Tibial artery (tissue), 4 donors: ENCODE results near the gene DPM3.

Experiments used
- DNase-seq, 2 donors: peaks; one replicate each; pipeline ENCODE4 v3.0.0-alpha.2; 2019
- H3K27ac ChIP-seq, 2 donors: fragments of 200-600 bp; sonication (generic) in 1 of 2; 1 replicate in 1 of 2; 2 replicates in 1 of 2; pipeline ENCODE4 v1.5.1; 2018 to 2019; ENCODE audit warnings: mild to moderate bottlenecking in 1 of 2
- H3K27me3 ChIP-seq, 2 donors: fragments of 200-600 bp; sonication (generic) in 1 of 2; one replicate each; pipeline versions ENCODE4 v1.5.1 to v1.6.0; 2016 to 2019
- H3K36me3 ChIP-seq, 3 donors: fragments of 200-600 bp; sonication (generic) in 2 of 3; one replicate each; pipeline ENCODE4 v1.5.1; 2016 to 2019; ENCODE audit warnings: mild to moderate bottlenecking in 2 of 3
- H3K4me1 ChIP-seq, 4 donors: fragments of 200-600 bp; sonication (generic) in 2 of 4; 1 replicate in 3 of 4; 2 replicates in 1 of 4; pipeline ENCODE4 v1.5.1; 2016 to 2019
- H3K4me3 ChIP-seq, 2 donors: fragments of 200-600 bp; sonication (generic) in 1 of 2; 1 replicate in 1 of 2; 2 replicates in 1 of 2; pipeline ENCODE4 v1.5.1; 2018 to 2019; ENCODE audit warnings: mild to moderate bottlenecking in 2 of 2
- H3K9me3 ChIP-seq, 3 donors: fragments of 200-600 bp; sonication (generic) in 1 of 3; one replicate each; pipeline ENCODE4 v1.5.1; 2016 to 2019
- intact Hi-C: fragments of 100-400 bp; cut with DNase I; formaldehyde crosslinking; loops from one replicate; pipeline ENCODE4 v1.15.0; 2023; ENCODE audit warnings: low total_unique reads
- TF ChIP-seq, protein P1 (sequence below), 2 experiments: fragments of 200-600 bp in 1 of 2; fragments of 450-650 bp in 1 of 2; IDR thresholded peaks; one replicate each; pipeline ENCODE4 v1.5.1; 2017 to 2019; ENCODE audit warnings: antibody characterized with exemption in 2 of 2, mild to moderate bottlenecking in 1 of 2, moderate library complexity in 1 of 2

The DPM3 gene

DNA sequence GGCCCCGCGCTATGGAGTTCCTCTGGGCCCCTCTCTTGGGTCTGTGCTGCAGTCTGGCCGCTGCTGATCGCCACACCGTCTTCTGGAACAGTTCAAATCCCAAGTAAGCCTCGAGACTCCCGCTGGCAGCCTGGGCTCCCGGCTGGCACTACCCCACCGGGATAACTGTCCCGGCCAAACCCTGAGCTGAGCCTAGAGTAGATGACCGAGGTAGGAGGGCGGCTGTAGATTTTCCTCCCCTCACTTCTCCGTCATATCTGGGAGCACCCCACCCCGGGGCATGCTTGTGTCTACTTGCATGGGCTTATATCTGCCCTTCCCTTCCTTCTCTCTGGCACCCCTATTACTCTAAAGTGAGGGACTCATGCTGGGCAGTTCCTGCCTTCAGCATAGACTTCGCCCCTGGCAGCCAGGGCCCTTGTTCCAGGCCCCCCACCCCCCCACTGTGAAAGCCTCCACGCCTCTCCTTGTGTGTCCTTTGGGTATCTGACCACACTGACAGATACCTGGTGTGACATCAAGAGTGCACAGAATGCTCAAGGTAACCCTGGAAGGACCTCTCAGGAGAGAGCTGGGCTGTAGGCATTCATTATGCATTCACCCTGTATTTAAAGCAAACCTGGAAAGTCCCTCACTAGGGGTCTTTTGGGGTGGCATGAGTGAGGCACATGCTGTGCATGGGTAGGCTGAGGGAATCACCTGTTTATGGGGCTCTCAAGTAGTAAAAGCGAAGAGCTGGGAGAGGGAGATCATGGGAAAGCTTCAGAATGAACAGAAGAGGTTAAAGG lies 12.2 kb downstream of the DPM3 start:
- Histone ChIP-seq H3K9me3 (no peaks in the 10 kb centered on the region), H3K27me3 (peaks cover 0 to 43% of the 10 kb centered on the region in 2 donors), H3K36me3 (peaks cover 0 to 21% (median 0%) of the 10 kb centered on the region in 3 donors), H3K4me1 (peaks cover 0 to 39% (median 28%) of the 10 kb centered on the region in 4 donors), H3K4me3 (peak overlapping the region; percentile 55 to 59), H3K27ac (peak overlapping the region; percentile 41 to 62)
- no peak for DNase-seq
- intact Hi-C loops = loop anchor here (5.0 kb wide), 1 partner anchor 36 kb away; no protein-coding TSS in a partner anchor
- TF ChIP-seq, protein P1, sequence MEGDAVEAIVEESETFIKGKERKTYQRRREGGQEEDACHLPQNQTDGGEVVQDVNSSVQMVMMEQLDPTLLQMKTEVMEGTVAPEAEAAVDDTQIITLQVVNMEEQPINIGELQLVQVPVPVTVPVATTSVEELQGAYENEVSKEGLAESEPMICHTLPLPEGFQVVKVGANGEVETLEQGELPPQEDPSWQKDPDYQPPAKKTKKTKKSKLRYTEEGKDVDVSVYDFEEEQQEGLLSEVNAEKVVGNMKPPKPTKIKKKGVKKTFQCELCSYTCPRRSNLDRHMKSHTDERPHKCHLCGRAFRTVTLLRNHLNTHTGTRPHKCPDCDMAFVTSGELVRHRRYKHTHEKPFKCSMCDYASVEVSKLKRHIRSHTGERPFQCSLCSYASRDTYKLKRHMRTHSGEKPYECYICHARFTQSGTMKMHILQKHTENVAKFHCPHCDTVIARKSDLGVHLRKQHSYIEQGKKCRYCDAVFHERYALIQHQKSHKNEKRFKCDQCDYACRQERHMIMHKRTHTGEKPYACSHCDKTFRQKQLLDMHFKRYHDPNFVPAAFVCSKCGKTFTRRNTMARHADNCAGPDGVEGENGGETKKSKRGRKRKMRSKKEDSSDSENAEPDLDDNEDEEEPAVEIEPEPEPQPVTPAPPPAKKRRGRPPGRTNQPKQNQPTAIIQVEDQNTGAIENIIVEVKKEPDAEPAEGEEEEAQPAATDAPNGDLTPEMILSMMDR (IDR thresholded peaks at IDR 0.05) = no peak

DNA sequence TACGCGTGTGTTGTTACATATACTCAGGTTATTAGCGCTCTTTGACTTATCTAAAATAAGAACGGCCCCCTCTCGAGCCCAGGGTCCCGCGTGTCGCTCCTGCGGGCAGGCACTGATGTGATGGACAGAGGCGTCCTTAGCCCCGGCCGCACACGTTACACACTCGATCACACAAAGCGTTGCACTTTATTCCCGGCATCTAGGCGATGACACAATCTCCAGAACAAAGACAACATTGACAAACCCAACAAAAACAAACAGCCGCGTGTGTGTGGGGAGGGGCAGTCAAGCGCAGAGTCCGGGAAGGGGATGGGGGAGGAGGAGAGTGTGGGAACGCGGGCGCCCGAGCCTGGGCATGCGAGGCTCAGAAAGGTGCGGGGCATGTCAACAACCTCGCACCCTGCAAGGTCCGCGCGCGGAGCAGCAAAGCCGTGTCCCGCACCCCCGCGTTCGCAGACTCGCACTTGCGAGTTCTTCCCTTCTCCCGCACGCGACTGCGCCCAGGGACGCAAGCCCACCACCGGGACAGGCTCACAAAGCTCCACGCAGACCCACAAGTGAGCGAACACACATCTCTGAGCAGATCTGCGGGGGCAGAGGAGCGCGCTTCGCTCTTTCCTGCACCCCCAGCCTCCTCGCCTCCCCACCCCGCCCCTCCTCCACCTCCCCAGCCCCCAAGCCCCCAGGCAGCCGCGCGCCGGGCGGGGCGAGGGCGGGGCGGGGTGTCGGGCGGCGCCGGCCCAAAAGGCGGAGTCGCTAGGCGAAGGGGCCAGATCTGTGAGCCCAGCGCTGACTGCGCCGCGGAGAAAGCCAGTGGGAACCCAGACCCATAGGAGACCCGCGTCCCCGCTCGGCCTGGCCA lies 13.0 kb downstream of the DPM3 start, which contains the start of gene EFNA1:
Gene EFNA1, plus strand, starts transcription at position 772 of the 862 bp plus-strand sequence. CDS start 102 bp downstream, outside the sequence.
- Histone ChIP-seq H3K27ac (peak within 1 kb of the TSS; percentile 41 to 62), H3K36me3 (peaks cover 0 to 12% (median 0%) of the 10 kb centered on the region in 3 donors), H3K4me1 (peaks cover 0 to 39% (median 28%) of the 10 kb centered on the region in 4 donors), H3K27me3 (peaks cover 0 to 43% of the 10 kb centered on the region in 2 donors), H3K9me3 (no peaks in the 10 kb centered on the region), H3K4me3 (peak within 1 kb of the TSS; percentile 55 to 59)
- DNase-seq = peak; percentile 66 to 77
- intact Hi-C loops = loop anchor here (5.0 kb wide), 1 partner anchor 35 kb away; no protein-coding TSS in a partner anchor
- TF ChIP-seq, protein P1 (IDR thresholded peaks at IDR 0.05) = no peak

DNA sequence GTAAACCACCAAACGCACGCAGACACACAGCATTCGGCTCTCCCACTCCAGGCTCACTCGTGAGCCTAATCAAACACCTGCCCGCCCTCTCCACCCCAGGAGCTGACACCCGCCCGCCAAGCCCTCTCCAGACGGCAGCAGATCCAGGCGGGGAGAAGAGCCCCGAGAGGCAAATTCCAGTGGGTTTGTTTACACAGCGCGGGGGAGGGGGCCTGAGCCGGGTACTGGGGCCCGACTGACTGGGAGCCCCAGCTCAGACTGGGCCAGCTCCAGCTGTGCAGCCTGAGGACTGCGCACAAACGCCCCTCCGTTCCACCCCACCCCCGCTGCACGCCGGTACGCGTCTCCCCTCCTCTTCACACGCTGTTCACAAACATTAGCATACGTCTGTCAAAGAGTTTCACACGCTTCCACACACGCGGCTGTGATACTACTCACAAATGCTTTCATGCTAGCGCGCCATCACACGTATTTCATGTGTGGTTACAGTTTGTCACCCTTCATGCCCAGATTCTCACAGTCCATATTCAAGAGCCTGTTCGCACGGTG lies 13.7 kb downstream of the DPM3 start:
- Histone ChIP-seq H3K4me3 (peak overlapping the region; percentile 55 to 59), H3K27me3 (peaks cover 0 to 41% of the 10 kb centered on the region in 2 donors), H3K4me1 (peaks cover 0 to 39% (median 28%) of the 10 kb centered on the region in 4 donors), H3K27ac (peak overlapping the region; percentile 41 to 62), H3K36me3 (peaks cover 0 to 6% (median 0%) of the 10 kb centered on the region in 3 donors), H3K9me3 (no peaks in the 10 kb centered on the region)
- DNase-seq = peak in 1 of 2 donors; percentile 67
- TF ChIP-seq, protein P1 (IDR thresholded peaks at IDR 0.05) = no peak
- intact Hi-C loops = loop anchor here (5.0 kb wide), 1 partner anchor 34 kb away; no protein-coding TSS in a partner anchor

DNA sequence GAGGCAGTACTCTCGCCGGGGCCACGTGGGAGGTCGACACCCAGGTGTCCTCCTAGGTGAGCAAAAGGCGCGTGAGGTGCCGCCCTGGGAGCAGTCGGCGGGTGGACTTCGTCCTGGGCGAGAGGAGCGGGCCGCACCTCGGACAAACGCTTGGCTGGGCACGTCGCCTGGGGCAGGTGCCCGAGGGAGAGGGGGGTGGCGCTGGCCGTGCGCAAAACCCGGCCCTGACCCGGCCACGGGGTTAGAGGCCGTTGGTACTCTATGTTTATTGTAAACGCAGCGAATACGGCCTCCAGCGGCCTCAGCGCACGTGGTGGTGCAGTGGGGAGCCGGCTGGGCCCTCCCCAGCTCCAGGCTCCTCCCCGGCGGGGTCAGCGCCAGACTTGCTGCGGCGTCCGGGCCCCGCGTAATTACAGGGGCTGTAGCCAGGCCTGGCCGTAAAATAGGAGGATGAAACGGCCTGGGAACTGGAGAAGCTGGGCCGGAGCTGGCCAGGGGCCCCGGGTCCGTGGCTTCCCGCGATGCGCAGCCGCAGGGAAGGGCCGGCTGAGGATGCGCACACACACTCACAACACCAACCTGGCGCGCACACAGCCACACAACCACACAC lies 14.3 kb downstream of the DPM3 start:
- Histone ChIP-seq H3K9me3 (no peaks in the 10 kb centered on the region), H3K27ac (peak overlapping the region in 1 of 2 donors; percentile 62), H3K4me3 (peak overlapping the region; percentile 55 to 59), H3K4me1 (peaks cover 0 to 39% (median 28%) of the 10 kb centered on the region in 4 donors), H3K27me3 (peaks cover 0 to 38% of the 10 kb centered on the region in 2 donors), H3K36me3 (peaks cover 0 to under 1% (median 0%) of the 10 kb centered on the region in 3 donors)
- intact Hi-C loops = loop anchor here (5.0 kb wide), 1 partner anchor 34 kb away; no protein-coding TSS in a partner anchor
- peak in 1 of 2 donors; percentile 73 for DNase-seq
- TF ChIP-seq, protein P1 (IDR thresholded peaks at IDR 0.05) = no peak
